ENCODE data around the gene JAKMIP1.

- TF ChIP-seq CTCF (conservative IDR thresholded peaks at IDR 0.05; ENCODE audit: low read length), result no peak
- no peak for TF ChIP-seq EZH2phosphoT487 (IDR thresholded peaks at IDR 0.05; ENCODE audit: borderline replicate concordance, low read depth, low read length)
Observed at GRCh38 chr4:6142511-6142910, 57.8 kb downstream of the JAKMIP1 start.

Measured in OCI-LY7 (cell line).